Embryonic facial prominence (tissue), 1 donor: Measurements from ENCODE around the gene INSYN1.

Experiments
- DNase-seq: peaks from one replicate; pipeline ENCODE4 v3.0.0-alpha.2; 2016; ENCODE audit errors: extremely low spot score

INSYN1 gene

DNA sequence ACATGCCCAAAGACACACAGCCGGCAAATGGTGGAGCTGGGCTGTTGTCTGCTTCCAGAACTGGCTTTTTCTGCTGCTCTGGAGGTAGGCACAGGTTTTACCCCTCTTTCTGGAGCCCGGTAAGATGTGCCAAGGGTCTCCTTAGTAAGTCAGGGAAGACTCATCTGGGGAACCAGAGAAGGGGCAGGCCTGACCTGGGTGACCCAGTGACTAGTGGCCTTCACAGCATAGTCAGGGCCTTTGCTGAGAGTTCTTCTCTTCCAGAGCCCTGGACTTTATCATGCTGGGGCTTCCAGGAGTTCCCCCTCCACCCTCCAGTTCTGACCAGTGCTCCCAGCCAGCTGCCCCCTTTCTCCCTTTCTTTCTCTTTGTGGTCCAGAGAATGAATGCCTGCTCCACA lies 65.8 kb downstream of the INSYN1 start:
- no peak for DNase-seq

DNA sequence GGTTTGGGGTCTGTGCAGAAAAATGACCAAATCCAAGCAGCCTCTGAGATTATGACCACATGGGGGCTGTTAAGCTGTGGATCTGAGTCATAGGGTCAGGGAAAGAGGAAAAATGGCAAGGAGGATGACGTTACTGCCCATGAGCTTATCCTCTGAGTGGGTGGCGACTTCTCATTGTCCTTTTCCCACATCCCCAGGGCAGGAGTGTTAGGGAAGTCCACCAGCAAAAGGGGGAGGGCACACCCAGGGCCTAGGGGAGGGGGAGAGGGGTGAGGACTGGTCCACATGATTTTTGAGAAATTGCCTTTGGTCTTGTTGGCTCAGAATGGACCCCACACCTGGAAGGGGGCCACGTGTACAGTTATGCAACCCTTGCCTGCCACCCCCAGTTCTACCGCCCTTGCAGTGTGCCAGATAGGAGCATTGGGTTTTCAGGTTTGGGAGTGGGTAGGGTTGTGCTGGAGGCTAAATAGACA lies 66.3 kb downstream of the INSYN1 start:
- DNase-seq, result no peak

DNA sequence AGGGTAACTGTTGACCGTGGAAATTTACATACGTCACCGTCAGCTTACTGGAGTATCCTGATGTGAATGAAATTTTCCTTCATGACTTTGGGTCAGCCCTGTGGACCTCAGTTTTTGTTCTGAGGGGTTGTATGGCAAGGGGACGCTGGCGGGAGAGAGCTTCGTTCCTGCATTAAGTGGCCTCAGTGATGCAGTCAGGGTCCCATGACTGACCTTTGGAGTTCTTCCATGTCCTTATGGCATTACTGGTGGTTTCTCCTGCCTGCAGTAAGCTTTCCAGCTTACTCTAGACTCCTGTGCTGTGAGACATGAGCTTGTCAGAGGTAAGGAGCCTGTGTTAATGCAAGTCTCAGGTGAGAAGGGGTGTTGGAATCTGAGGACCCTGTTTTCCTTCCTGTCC lies 67.2 kb downstream of the INSYN1 start:
- no peak for DNase-seq
